Measurements from ENCODE around the gene AMBRA1. TPM values are rescaled to one million over a fixed set of nuclear protein-coding genes. Genes with fewer than 3 reads are reported as not detected.
"Not testable (repeated sequence)": the region's sequence is repeated elsewhere in the genome, so short reads cannot be mapped to it uniquely, and the experiment has no call there.

Gene AMBRA1
- total RNA-seq, 4 donors from 2014 or later, result 20.0 to 28.9 (median 26.0) TPM

DNA sequence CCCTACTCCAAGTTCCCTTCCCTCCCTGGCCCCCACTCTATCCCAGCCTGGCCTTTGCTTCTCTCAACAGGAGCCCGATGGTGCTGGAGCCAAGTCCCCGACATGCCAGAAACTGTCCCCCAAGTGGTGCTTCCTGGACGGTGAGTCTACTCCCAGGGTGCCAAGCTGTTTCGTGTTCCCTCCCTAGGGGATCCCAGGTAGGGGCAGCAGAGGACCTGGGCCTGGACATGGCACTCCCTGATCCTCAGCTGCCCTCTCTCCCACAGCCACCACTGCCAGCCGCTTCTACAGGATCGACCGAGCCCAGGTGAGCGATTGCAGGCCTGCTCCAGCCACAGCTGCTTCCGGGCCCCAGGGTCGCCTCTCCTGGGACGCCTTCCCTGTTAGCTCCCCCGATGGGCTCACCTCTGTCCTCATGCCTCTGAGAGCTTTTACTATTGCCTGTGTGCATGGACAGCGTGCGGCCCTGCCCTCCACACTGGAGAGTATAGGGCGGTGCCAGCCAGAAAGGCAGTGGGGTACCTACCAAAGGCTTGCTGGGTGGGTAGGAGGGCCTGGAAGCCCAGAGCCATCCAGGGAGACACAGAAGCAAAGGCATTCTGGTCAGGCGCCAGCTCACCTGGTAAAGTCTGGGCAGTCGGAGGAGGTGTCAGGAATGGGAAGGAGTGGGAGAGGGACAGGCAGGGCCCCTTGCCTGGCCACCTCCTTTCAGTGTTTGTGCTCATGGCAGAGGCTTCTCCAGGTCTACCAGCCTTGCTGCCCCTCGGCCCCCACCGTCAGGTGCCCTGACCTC lies 217.4 kb downstream of the AMBRA1 start:
- Histone ChIP-seq H3K27ac (replicated peaks in 1 of 4) (no peak overlapping the region), H3K4me3 (no peak overlapping the region), H3K9me3 (no peaks in the 10 kb centered on the region), H3K27me3 (peaks cover 0 to 11% (median 5%) of the 10 kb centered on the region in 4 donors), H3K4me1 (peaks cover 4 to 27% (median 19%) of the 10 kb centered on the region in 4 donors), H3K36me3 (peaks cover 33 to 71% (median 68%) of the 10 kb centered on the region in 4 donors)
- 88% methylated on average over 9 of the region's 19 CpGs for WGBS
- no peak for TF ChIP-seq POLR2A (IDR thresholded peaks at IDR 0.05; ENCODE audit: low read depth)
- no peak for TF ChIP-seq EP300 (IDR thresholded peaks at IDR 0.05)
- no peak for TF ChIP-seq POLR2AphosphoS5 (IDR thresholded peaks at IDR 0.05)
- TF ChIP-seq, protein P1, sequence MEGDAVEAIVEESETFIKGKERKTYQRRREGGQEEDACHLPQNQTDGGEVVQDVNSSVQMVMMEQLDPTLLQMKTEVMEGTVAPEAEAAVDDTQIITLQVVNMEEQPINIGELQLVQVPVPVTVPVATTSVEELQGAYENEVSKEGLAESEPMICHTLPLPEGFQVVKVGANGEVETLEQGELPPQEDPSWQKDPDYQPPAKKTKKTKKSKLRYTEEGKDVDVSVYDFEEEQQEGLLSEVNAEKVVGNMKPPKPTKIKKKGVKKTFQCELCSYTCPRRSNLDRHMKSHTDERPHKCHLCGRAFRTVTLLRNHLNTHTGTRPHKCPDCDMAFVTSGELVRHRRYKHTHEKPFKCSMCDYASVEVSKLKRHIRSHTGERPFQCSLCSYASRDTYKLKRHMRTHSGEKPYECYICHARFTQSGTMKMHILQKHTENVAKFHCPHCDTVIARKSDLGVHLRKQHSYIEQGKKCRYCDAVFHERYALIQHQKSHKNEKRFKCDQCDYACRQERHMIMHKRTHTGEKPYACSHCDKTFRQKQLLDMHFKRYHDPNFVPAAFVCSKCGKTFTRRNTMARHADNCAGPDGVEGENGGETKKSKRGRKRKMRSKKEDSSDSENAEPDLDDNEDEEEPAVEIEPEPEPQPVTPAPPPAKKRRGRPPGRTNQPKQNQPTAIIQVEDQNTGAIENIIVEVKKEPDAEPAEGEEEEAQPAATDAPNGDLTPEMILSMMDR (IDR thresholded peaks at IDR 0.05), result no peak
- no peak for DNase-seq (ENCODE audit: extremely low spot score)
- intact Hi-C loops (cut with DNase I), result no loop called here

DNA sequence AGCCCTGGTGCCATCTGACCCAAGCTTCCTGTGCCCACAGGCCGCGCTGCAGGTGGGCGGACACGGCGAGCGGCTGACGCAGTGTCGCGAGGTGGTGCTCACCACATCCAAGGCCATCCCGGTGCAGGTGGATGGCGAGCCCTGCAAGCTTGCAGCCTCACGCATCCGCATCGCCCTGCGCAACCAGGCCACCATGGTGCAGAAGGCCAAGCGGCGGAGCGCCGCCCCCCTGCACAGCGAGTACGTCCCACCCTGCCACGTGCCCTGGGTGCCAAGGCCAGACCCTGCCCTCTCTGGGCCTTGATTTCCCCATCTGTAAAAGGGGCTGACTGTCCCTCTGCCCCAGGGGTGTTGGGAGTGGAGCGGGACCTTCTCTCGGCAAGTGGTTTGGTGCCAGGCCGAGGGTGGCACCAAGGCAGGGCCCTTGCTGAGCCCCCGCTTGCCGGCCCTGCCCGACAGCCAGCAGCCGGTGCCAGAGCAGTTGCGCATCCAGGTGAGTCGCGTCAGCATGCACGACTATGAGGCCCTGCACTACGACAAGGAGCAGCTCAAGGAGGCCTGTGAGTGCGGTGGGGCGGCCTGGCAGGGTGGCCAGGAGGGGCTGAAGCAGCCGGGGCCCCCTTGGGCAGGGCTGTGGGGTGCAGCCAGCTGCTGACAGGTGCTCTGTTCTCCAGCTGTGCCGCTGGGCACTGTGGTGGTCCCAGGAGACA lies 218.3 kb downstream of the AMBRA1 start:
- TF ChIP-seq POLR2A (IDR thresholded peaks at IDR 0.05; ENCODE audit: low read depth) (no peak), POLR2AphosphoS5 (IDR thresholded peaks at IDR 0.05) (no peak), EP300 (IDR thresholded peaks at IDR 0.05) (no peak)
- TF ChIP-seq, protein P1 (IDR thresholded peaks at IDR 0.05), result no peak
- no peak for DNase-seq (ENCODE audit: extremely low spot score)
- intact Hi-C loops (cut with DNase I), result no loop called here
- peaks cover 0 to 3% (median under 1%) of the 10 kb centered on the region in 4 donors for H3K27me3 ChIP-seq
- H3K27ac ChIP-seq (replicated peaks in 1 of 4), result no peak overlapping the region
- no peak overlapping the region for H3K4me3 ChIP-seq
- peaks cover 33 to 80% (median 76%) of the 10 kb centered on the region in 4 donors for H3K36me3 ChIP-seq
- H3K9me3 ChIP-seq, result no peaks in the 10 kb centered on the region
- WGBS, result 89% methylated on average over 31 of the region's 38 CpGs
- H3K4me1 ChIP-seq, result peaks cover 0 to 18% (median 9%) of the 10 kb centered on the region in 4 donors

DNA sequence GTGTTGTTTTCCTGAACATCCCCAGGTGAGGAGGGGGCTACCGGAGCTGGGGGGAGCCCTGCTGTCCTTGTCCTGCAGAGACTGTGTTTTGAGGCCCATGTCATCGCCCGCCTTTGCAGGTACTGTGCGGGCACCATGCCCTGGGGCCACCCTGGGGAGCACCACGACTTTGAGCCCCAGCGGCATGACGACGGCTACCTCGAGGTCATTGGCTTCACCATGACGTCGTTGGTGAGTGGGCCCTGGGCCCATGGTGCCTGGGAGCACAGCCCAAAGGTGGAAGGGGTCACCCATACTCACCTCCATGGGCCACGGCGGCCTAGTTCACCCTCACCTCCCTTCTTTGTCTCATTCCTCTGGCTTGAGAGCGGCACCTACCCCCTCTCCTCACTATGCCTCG lies 219.0 kb downstream of the AMBRA1 start:
- intact Hi-C loops (cut with DNase I), result no loop called here
- Histone ChIP-seq H3K27ac (replicated peaks in 1 of 4) (no peak overlapping the region), H3K27me3 (no peaks in the 10 kb centered on the region), H3K36me3 (peaks cover 33 to 87% (median 83%) of the 10 kb centered on the region in 4 donors), H3K4me3 (no peak overlapping the region), H3K9me3 (no peaks in the 10 kb centered on the region), H3K4me1 (peaks cover 0 to 10% (median 2%) of the 10 kb centered on the region in 4 donors)
- WGBS, result 87% methylated on average over 4 of the region's 15 CpGs
- no peak for DNase-seq (ENCODE audit: extremely low spot score)
- TF ChIP-seq EP300 (IDR thresholded peaks at IDR 0.05) (no peak), POLR2AphosphoS5 (IDR thresholded peaks at IDR 0.05) (no peak), POLR2A (IDR thresholded peaks at IDR 0.05; ENCODE audit: low read depth) (no peak)
- TF ChIP-seq, protein P1 (IDR thresholded peaks at IDR 0.05), result no peak

DNA sequence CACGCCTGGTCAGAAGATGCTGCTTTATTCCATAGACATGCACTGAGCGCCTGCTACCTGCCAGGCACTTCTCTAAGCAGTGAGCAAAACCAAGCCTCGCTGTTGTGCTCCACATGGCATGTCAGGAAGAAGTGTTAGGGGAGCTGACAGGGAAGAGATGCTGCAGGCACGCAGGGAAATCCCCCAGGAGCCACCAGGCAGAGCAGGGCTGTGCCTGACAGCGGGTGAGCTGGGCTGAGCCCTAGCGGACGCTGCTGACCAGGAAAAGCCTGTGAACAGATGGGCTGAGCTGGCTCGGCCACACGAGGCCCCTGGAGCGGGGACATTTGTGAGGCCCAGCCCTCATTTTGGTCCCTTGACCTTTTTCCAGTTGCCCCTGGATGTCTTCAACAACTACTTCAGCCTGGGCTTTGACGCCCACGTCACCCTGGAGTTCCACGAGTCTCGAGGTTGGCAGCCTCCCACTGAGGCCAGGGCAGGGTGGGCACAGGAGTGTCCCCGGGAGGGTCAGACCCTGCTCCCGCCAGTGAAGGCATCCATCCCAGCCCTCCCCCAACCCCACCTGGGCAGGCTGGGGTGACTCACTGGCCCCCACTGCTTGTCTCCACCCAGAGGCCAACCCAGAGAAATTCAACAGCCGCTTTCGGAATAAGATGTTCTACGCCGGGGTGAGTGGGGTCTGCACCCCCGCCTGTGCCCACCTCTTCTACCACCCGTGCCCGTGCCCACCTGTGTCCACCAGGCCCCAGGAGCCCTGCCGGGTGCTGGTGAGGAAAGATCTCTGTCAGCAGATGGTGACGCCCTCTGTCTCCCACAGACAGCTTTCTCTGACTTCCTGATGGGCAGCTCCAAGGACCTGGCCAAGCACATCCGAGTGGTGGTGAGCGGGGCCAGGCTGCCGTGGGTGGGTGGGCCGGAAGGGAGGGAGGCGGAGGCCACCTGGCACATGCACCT lies 219.8 kb downstream of the AMBRA1 start:
- intact Hi-C loops (cut with DNase I), result no loop called here
- Histone ChIP-seq H3K36me3 (peaks cover 33 to 92% (median 90%) of the 10 kb centered on the region in 4 donors), H3K4me1 (peaks cover 0 to 8% (median 3%) of the 10 kb centered on the region in 4 donors), H3K27ac (replicated peaks in 1 of 4) (no peak overlapping the region), H3K4me3 (no peak overlapping the region), H3K9me3 (no peaks in the 10 kb centered on the region), H3K27me3 (no peaks in the 10 kb centered on the region)
- 84% methylated on average over 17 of the region's 30 CpGs for WGBS
- no peak for TF ChIP-seq POLR2A (IDR thresholded peaks at IDR 0.05; ENCODE audit: low read depth)
- no peak for TF ChIP-seq EP300 (IDR thresholded peaks at IDR 0.05)
- TF ChIP-seq POLR2AphosphoS5 (IDR thresholded peaks at IDR 0.05), result no peak
- TF ChIP-seq, protein P1 (IDR thresholded peaks at IDR 0.05), result no peak
- no peak for DNase-seq (ENCODE audit: extremely low spot score)

DNA sequence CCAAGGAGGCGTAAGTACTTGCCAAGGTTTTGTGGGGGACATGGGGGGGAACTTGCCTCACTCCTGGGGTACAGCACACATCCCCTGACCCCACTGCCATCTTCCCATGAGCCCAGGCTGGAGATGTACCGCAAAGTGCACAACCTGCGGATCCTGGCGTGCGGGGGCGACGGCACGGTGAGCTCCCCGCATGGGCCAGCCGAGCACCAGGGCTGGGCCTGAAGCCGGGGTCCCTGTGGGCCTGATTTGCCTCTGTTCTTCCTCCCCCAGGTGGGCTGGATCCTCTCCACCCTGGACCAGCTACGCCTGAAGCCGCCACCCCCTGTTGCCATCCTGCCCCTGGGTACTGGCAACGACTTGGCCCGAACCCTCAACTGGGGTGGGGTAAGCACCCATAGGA lies 221.3 kb downstream of the AMBRA1 start:
- H3K27ac ChIP-seq (replicated peaks in 1 of 4); H3K27me3 ChIP-seq; H3K9me3 ChIP-seq; intact Hi-C loops (cut with DNase I); H3K4me3 ChIP-seq; DNase-seq (ENCODE audit: extremely low spot score): not testable (repeated sequence)
- peaks cover 4 to 12% (median 8%) of the 10 kb centered on the region in 4 donors for H3K4me1 ChIP-seq
- WGBS, result 88% methylated on average over 15 of the region's 15 CpGs
- peaks cover 33 to 99% (median 93%) of the 10 kb centered on the region in 4 donors for H3K36me3 ChIP-seq
